Measurements from ENCODE around the gene TAF1A.

Gene TAF1A

GRCh38 chr1:222529916-222530315 is 59.8 kb downstream of the TAF1A start:
- no peak overlapping the region for H3K27ac Mint-ChIP-seq
- no peak for DNase-seq
- no peaks in the 10 kb centered on the region for H3K36me3 Mint-ChIP-seq (ENCODE audit: low read depth)
- no peaks in the 10 kb centered on the region for H3K4me1 Mint-ChIP-seq (ENCODE audit: low read depth)
- H3K27me3 Mint-ChIP-seq: peaks cover 11% of the 10 kb centered on the region
- H3K4me3 Mint-ChIP-seq: no peak overlapping the region
- no peaks in the 10 kb centered on the region for H3K9me3 Mint-ChIP-seq

- no peaks in the 10 kb centered on the region for H3K4me1 Mint-ChIP-seq (ENCODE audit: low read depth)
- no peak for DNase-seq
- H3K9me3 Mint-ChIP-seq: no peaks in the 10 kb centered on the region
- H3K27me3 Mint-ChIP-seq: peaks cover 11% of the 10 kb centered on the region
- no peak overlapping the region for H3K27ac Mint-ChIP-seq
- H3K4me3 Mint-ChIP-seq: no peak overlapping the region
- H3K36me3 Mint-ChIP-seq (ENCODE audit: low read depth): no peaks in the 10 kb centered on the region
These were observed 60.6 kb downstream of the TAF1A start for GRCh38 chr1:222529181-222529580.

GRCh38 chr1:222525951-222526350 is 63.8 kb downstream of the TAF1A start:
- no peak overlapping the region for H3K27ac Mint-ChIP-seq
- H3K27me3 Mint-ChIP-seq: peaks cover 11% of the 10 kb centered on the region
- H3K4me3 Mint-ChIP-seq: no peak overlapping the region
- H3K4me1 Mint-ChIP-seq (ENCODE audit: low read depth): no peaks in the 10 kb centered on the region
- no peaks in the 10 kb centered on the region for H3K9me3 Mint-ChIP-seq
- no peak for DNase-seq
- H3K36me3 Mint-ChIP-seq (ENCODE audit: low read depth): no peaks in the 10 kb centered on the region

GRCh38 chr1:222523852-222524251 is 65.9 kb downstream of the TAF1A start:
- Mint-ChIP-seq H3K27me3 (peaks cover 11% of the 10 kb centered on the region), H3K27ac (no peak overlapping the region), H3K36me3 (ENCODE audit: low read depth) (no peaks in the 10 kb centered on the region), H3K4me3 (no peak overlapping the region), H3K4me1 (ENCODE audit: low read depth) (no peaks in the 10 kb centered on the region), H3K9me3 (no peaks in the 10 kb centered on the region)
- no peak for DNase-seq

- no peaks in the 10 kb centered on the region for H3K4me1 Mint-ChIP-seq (ENCODE audit: low read depth)
- no peaks in the 10 kb centered on the region for H3K36me3 Mint-ChIP-seq (ENCODE audit: low read depth)
- H3K4me3 Mint-ChIP-seq: no peak overlapping the region
- peaks cover 8% of the 10 kb centered on the region for H3K27me3 Mint-ChIP-seq
- DNase-seq: no peak
- H3K27ac Mint-ChIP-seq: no peak overlapping the region
- H3K9me3 Mint-ChIP-seq: no peaks in the 10 kb centered on the region
These were observed 67.4 kb downstream of the TAF1A start for GRCh38 chr1:222522105-222522915.

GRCh38 chr1:222521299-222522104 is 68.2 kb downstream of the TAF1A start:
- Mint-ChIP-seq H3K36me3 (ENCODE audit: low read depth) (no peaks in the 10 kb centered on the region), H3K4me3 (no peak overlapping the region), H3K9me3 (no peaks in the 10 kb centered on the region), H3K27ac (no peak overlapping the region), H3K27me3 (peaks cover 4% of the 10 kb centered on the region), H3K4me1 (ENCODE audit: low read depth) (no peaks in the 10 kb centered on the region)
- DNase-seq: no peak
